Peyer's patch (tissue), 4 donors: Measurements from ENCODE around the gene SEC24B.

Experiments used
- CTCF ChIP-seq, 6 experiments: fragments of 450-650 bp in 4 of 6; fragments of 200-600 bp in 2 of 6; sonication (generic) in 1 of 6; IDR thresholded peaks; one replicate each; pipeline ENCODE4 v1.5.1; 2017 to 2019; ENCODE audit warnings: antibody characterized with exemption in 6 of 6, mild to moderate bottlenecking in 3 of 6, moderate library complexity in 1 of 6
- POLR2A ChIP-seq, 2 donors: fragments of 450-650 bp; IDR thresholded peaks; one replicate each; pipeline ENCODE4 v1.5.1; 2017; ENCODE audit warnings: antibody characterized with exemption in 2 of 2, mild to moderate bottlenecking in 2 of 2, moderate library complexity in 2 of 2

DNA sequence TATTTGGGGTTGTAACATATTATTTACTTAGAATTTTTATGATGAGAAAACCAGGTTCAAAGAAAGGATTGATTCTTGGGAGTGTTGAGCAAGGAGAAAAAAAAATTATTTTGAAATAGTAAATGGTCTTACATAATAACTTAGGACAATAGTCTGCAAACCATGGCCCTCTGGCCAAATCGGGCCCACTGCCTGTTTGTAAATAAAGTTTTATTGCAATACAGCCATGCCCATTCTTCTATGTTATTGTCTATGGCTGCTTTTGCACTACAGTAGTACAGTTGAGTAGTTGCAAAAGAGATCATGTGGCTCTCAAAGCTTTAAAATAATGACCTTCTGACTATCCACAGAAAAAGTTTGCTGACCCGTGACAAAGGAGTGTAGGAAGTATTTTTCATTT, 63.3 kb downstream of the SEC24B start:
- no peak for TF ChIP-seq CTCF (IDR thresholded peaks at IDR 0.05)
- TF ChIP-seq POLR2A (IDR thresholded peaks at IDR 0.05): no peak
